Astrocyte (in vitro differentiated cells and primary cell): ENCODE results near the gene KDM1B. TPM values are rescaled to one million over a fixed set of nuclear protein-coding genes. Genes with fewer than 3 reads are reported as not detected.

Experiments used
- DNase-seq: peaks from one replicate; pipeline ENCODE4 v3.0.0-alpha.2; 2010; ENCODE audit warnings: low read depth
- FAIRE-seq: peaks from 2 replicates; lab custom pipeline; 2011; peaks lifted over from hg19 to GRCh38; lab: Jason Lieb, UNC
- H2AFZ ChIP-seq: 2 replicates; pipeline ENCODE4 v1.6.0; 2012; ENCODE audit warnings: low read depth, low read length, inconsistent platforms
- H3K27ac ChIP-seq: 2 replicates; pipeline ENCODE4 v1.5.1; 2011; ENCODE audit warnings: low read depth, low read length, inconsistent platforms
- H3K27me3 ChIP-seq: 2 replicates; pipeline ENCODE4 v1.6.0; 2011; ENCODE audit warnings: low read length, inconsistent platforms; ENCODE audit not compliant: insufficient read depth
- H3K36me3 ChIP-seq: 2 replicates; pipeline ENCODE4 v1.5.1; 2011; ENCODE audit warnings: low read length, inconsistent platforms; ENCODE audit not compliant: insufficient read depth
- H3K4me1 ChIP-seq: 2 replicates; pipeline ENCODE4 v1.5.1; 2011; ENCODE audit warnings: low read length, inconsistent platforms; ENCODE audit not compliant: insufficient read depth
- H3K4me2 ChIP-seq: 2 replicates; pipeline ENCODE4 v1.6.0; 2012; ENCODE audit warnings: low read length, inconsistent platforms
- H3K4me3 ChIP-seq: 2 replicates; pipeline ENCODE4 v1.5.1; 2011; ENCODE audit warnings: low read depth, mild to moderate bottlenecking, low read length, inconsistent platforms; ENCODE audit not compliant: insufficient read depth
- H3K79me2 ChIP-seq: 2 replicates; pipeline ENCODE4 v1.6.0; 2012; ENCODE audit warnings: mild to moderate bottlenecking, low read length, inconsistent platforms; ENCODE audit not compliant: insufficient read depth
- H3K9ac ChIP-seq: 2 replicates; pipeline ENCODE4 v1.6.0; 2012; ENCODE audit warnings: mild to moderate bottlenecking, low read length, inconsistent platforms
- H3K9me3 ChIP-seq: 2 replicates; pipeline ENCODE4 v1.5.1; 2012; ENCODE audit warnings: low read depth, mild to moderate bottlenecking, low read length, inconsistent platforms; ENCODE audit not compliant: insufficient read depth
- H4K20me1 ChIP-seq: 2 replicates; pipeline ENCODE4 v1.6.0; 2012; ENCODE audit warnings: low read length, inconsistent platforms; ENCODE audit not compliant: insufficient read depth
- H3K27ac Mint-ChIP-seq: one replicate; pipeline ENCODE4 v1.8.0; 2021; ENCODE audit warnings: mild to moderate bottlenecking, mixed read lengths; ENCODE audit not compliant: unreplicated experiment
- H3K27me3 Mint-ChIP-seq: one replicate; pipeline ENCODE4 v1.8.0; 2021; ENCODE audit warnings: low read depth, mixed read lengths; ENCODE audit not compliant: unreplicated experiment
- H3K36me3 Mint-ChIP-seq: one replicate; pipeline ENCODE4 v1.8.0; 2021; ENCODE audit warnings: low read depth, mixed read lengths; ENCODE audit not compliant: unreplicated experiment
- H3K4me1 Mint-ChIP-seq: one replicate; pipeline ENCODE4 v1.8.0; 2021; ENCODE audit warnings: low read depth, mixed read lengths; ENCODE audit not compliant: unreplicated experiment
- H3K4me3 Mint-ChIP-seq: one replicate; pipeline ENCODE4 v1.8.0; 2021; ENCODE audit warnings: mild to moderate bottlenecking, moderate library complexity, mixed read lengths; ENCODE audit not compliant: unreplicated experiment
- H3K9me3 Mint-ChIP-seq: one replicate; pipeline ENCODE4 v1.8.0; 2021; ENCODE audit warnings: mild to moderate bottlenecking, mixed read lengths; ENCODE audit not compliant: unreplicated experiment
- EZH2 ChIP-seq: IDR thresholded peaks from 2 replicates; pipeline ENCODE4 v1.6.1; 2012; ENCODE audit warnings: mild to moderate bottlenecking, low read length, inconsistent platforms; ENCODE audit not compliant: insufficient read depth
- total RNA-seq: library from RNA; stranded (reverse); gene quantifications from 2 replicates; pipeline ENCODE4 v1.2.1, GENCODE V29; 2021
- TF ChIP-seq, protein P1 (sequence below): IDR thresholded peaks from 2 replicates; pipeline ENCODE4 v1.5.1; 2011; ENCODE audit warnings: low read depth, mild to moderate bottlenecking, inconsistent platforms, low read length, moderate library complexity; ENCODE audit not compliant: insufficient read depth

KDM1B gene
- total RNA-seq, 1 donor from 2014 or later, result 16.5 TPM

DNA sequence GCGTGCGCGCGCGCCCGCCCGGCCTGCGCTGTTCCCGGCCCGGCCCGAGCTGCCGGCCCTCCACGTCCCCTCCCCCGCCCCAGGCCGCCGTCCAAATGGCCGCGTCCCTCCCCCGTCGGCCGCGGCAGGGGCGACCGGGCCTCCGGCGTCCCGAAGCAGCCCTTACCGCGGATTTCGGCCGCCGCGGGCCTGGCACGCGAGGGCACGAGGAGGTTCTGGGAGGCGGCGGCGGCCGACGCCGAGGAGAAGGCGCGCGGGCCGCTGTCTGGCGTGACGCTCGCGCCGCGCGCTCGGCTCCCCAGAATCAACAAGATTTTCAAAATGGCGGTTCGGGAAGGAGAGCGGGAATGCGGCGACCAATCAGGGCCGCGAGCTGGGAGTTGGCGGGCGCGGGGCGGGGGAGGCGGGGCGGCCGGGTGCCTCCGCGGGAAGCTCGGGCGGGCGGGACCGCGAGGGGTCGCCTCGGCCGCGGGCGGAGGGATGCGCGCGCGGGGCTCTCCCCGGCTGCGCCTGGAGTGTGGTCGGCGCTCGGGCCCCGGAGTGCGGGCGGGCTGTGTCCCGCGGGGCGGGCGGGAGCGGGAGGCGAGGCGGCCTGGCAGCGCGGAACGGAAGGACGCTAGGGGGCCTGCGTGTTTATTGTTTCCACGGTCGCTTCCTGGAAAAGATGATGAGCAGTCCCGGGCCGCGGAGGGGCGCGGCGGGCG, 109.1 kb downstream of the KDM1B start, which contains the start of gene DEK:
Gene DEK, minus strand, starts transcription at position 312 of the 704 bp plus-strand sequence. CDS start 543 bp downstream, outside the sequence.
- no peaks in the 10 kb centered on the region for H3K36me3 ChIP-seq
- Mint-ChIP-seq H3K4me3 (peak within 1 kb of the TSS; percentile 93), H3K4me1 (peaks cover 17% of the 10 kb centered on the region), H3K27ac (peak within 1 kb of the TSS; percentile 76), H3K36me3 (no peaks in the 10 kb centered on the region), H3K27me3 (no peaks in the 10 kb centered on the region), H3K9me3 (no peaks in the 10 kb centered on the region)
- peaks cover 47% of the 10 kb centered on the region for H3K79me2 ChIP-seq
- DNase-seq (peak; percentile 59), FAIRE-seq (no peak)
- TF ChIP-seq, protein P1, sequence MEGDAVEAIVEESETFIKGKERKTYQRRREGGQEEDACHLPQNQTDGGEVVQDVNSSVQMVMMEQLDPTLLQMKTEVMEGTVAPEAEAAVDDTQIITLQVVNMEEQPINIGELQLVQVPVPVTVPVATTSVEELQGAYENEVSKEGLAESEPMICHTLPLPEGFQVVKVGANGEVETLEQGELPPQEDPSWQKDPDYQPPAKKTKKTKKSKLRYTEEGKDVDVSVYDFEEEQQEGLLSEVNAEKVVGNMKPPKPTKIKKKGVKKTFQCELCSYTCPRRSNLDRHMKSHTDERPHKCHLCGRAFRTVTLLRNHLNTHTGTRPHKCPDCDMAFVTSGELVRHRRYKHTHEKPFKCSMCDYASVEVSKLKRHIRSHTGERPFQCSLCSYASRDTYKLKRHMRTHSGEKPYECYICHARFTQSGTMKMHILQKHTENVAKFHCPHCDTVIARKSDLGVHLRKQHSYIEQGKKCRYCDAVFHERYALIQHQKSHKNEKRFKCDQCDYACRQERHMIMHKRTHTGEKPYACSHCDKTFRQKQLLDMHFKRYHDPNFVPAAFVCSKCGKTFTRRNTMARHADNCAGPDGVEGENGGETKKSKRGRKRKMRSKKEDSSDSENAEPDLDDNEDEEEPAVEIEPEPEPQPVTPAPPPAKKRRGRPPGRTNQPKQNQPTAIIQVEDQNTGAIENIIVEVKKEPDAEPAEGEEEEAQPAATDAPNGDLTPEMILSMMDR, result no peak
- TF ChIP-seq EZH2, result no peak
- H3K4me2 ChIP-seq, result peak within 1 kb of the TSS; percentile 88
- peak within 1 kb of the TSS; percentile 95 for H3K27ac ChIP-seq
- H3K4me3 ChIP-seq, result peak within 1 kb of the TSS; percentile 91
- H3K9me3 ChIP-seq, result no peaks in the 10 kb centered on the region
- H3K9ac ChIP-seq, result peak within 1 kb of the TSS; percentile 94
- H2AFZ ChIP-seq, result peak within 1 kb of the TSS; percentile 73
- peaks cover 36% of the 10 kb centered on the region for H4K20me1 ChIP-seq
- H3K4me1 ChIP-seq, result peaks cover 39% of the 10 kb centered on the region
- no peaks in the 10 kb centered on the region for H3K27me3 ChIP-seq

DNA sequence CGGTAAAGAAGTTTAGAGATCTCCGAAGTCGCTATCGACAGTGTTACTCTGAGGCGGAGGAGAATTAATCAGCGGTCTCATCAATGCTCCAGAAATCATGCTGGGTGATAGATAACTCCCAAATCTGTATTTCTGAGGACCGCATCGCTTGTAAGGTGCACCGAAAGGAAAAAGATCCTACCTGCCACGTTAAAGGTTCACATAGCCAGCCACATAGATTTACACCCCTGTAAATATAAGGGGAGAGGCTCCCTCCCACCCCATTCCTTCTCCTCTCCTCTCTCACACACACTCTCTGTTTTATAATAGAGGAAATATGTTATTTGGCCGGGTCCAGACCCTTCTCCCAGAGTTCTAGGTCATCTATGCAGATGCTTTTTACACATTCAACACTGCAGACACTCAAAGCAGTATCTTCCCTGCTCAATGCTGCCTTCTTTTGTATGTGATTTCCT, 109.7 kb downstream of the KDM1B start:
- TF ChIP-seq, protein P1, result no peak
- no peak for TF ChIP-seq EZH2
- Histone ChIP-seq H3K4me1 (peaks cover 36% of the 10 kb centered on the region), H3K27ac (peak overlapping the region; percentile 65), H2AFZ (peak overlapping the region; percentile 56), H3K36me3 (no peaks in the 10 kb centered on the region), H3K4me3 (peak overlapping the region; percentile 91), H3K4me2 (peak overlapping the region; percentile 88), H3K27me3 (no peaks in the 10 kb centered on the region), H3K9ac (peak overlapping the region; percentile 94), H3K9me3 (no peaks in the 10 kb centered on the region), H4K20me1 (peaks cover 31% of the 10 kb centered on the region), H3K79me2 (peaks cover 41% of the 10 kb centered on the region)
- DNase-seq (no peak), FAIRE-seq (no peak)
- Mint-ChIP-seq H3K4me3 (peak overlapping the region; percentile 88), H3K4me1 (peaks cover 15% of the 10 kb centered on the region), H3K27me3 (no peaks in the 10 kb centered on the region), H3K27ac (peak overlapping the region; percentile 76), H3K36me3 (no peaks in the 10 kb centered on the region), H3K9me3 (no peaks in the 10 kb centered on the region)
